Iris pigment epithelial cell (primary cell): ENCODE results near the gene KCNIP3.
"Not testable (repeated sequence)": the region's sequence is repeated elsewhere in the genome, so short reads cannot be mapped to it uniquely, and the experiment has no call there.

ENCODE experiments used
- DNase-seq: peaks from one replicate; pipeline ENCODE4 v3.0.0-alpha.2; 2011; ENCODE audit warnings: low read depth

The KCNIP3 gene

GRCh38 chr2:95372216-95372829, 75.2 kb downstream of the KCNIP3 start:
- no peak for DNase-seq

GRCh38 chr2:95372845-95373244, 75.7 kb downstream of the KCNIP3 start:
- DNase-seq, result no peak

GRCh38 chr2:95374029-95374428, 76.9 kb downstream of the KCNIP3 start:
- no peak for DNase-seq

GRCh38 chr2:95374451-95374920, 77.3 kb downstream of the KCNIP3 start:
- DNase-seq, result no peak

- DNase-seq, result no peak
Measured at GRCh38 chr2:95374921-95375471, 77.8 kb downstream of the KCNIP3 start.

GRCh38 chr2:95375532-95376150, 78.5 kb downstream of the KCNIP3 start:
- no peak for DNase-seq

GRCh38 chr2:95376311-95377215, 79.4 kb downstream of the KCNIP3 start:
- no peak for DNase-seq

- DNase-seq, result no peak
Measured at GRCh38 chr2:95377216-95378123, 80.3 kb downstream of the KCNIP3 start.

- not testable (repeated sequence) for DNase-seq
Measured at GRCh38 chr2:95378281-95378680, 81.1 kb downstream of the KCNIP3 start.

- DNase-seq, result no peak
Measured at GRCh38 chr2:95379371-95379831, 82.3 kb downstream of the KCNIP3 start.

GRCh38 chr2:95380280-95380679, 83.1 kb downstream of the KCNIP3 start:
- DNase-seq, result no peak

GRCh38 chr2:95380731-95381130, 83.6 kb downstream of the KCNIP3 start:
- DNase-seq, result no peak

GRCh38 chr2:95381212-95382191, 84.4 kb downstream of the KCNIP3 start:
- DNase-seq, result no peak

- DNase-seq, result no peak
Measured at GRCh38 chr2:95382192-95382591, 85.0 kb downstream of the KCNIP3 start.

GRCh38 chr2:95382686-95383634, 85.8 kb downstream of the KCNIP3 start:
- DNase-seq, result no peak

- no peak for DNase-seq
Measured at GRCh38 chr2:95383635-95384027, 86.5 kb downstream of the KCNIP3 start.

GRCh38 chr2:95384854-95385569, 87.9 kb downstream of the KCNIP3 start:
- no peak for DNase-seq

- no peak for DNase-seq
Measured at GRCh38 chr2:95385570-95385984, 88.4 kb downstream of the KCNIP3 start.
